Measurements from ENCODE around the gene KRTAP4-4. TPM values are rescaled to one million over a fixed set of nuclear protein-coding genes. Genes with fewer than 3 reads are reported as not detected.
"Not testable (repeated sequence)": the region's sequence is repeated elsewhere in the genome, so short reads cannot be mapped to it uniquely, and the experiment has no call there.

The KRTAP4-4 gene
- total and polyA plus RNA-seq, 3 experiments from 2014 or later = not detected

DNA sequence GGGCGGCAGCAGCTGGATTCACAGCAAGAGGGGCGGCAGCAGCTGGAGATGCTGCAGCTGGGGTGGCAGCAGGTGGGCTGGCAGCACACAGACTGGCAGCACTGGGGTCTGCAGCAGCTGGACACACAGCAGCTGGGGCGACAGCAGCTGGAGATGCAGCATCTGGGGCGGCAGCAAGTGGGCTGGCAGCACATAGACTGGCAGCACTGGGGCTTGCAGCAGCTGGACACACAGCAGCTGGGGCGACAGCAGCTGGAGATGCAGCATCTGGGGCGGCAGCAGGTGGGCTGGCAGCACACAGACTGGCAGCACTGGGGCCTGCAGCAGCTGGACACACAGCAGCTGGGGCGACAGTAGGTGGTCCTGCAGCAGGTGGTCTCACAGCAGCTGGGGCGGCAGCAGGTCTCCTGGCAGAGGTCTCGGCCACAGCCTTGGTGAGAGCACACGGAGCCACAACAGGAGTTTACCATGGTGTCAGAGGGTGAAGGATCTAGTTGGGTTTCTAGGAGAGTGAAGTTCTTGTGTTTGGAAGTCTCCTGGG, 42.6 kb downstream of the KRTAP4-4 start, which contains the start of gene KRTAP4-11:
Gene KRTAP4-11 (minus strand): TSS at position 528 of the 541 bp plus-strand sequence. CDS start 58 bp downstream, at position 470.
- CTCF ChIA-PET = not testable (repeated sequence)

DNA sequence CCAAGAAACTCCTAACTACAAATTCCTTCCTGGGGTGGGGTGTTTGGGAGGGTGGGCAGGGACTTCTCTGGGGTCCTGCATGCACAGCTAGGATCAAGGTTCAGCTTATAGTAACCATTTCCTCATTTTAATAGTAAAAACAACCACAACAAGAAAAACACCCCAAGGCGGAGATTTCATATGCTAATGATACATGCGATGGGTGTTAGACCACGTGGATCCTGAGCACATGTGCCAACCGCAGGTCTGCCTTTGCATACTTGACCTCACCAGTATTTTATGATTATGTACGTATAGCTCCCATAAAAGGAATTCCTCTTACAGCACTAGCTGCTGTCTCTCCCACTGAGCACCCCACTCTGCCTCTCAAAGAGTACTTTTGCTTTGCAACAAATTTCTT, 44.3 kb downstream of the KRTAP4-4 start:
- Mint-ChIP-seq H3K4me1 (peaks cover 12 to 20% (median 15%) of the 10 kb centered on the region in 3 donors), H3K27ac (peak overlapping the region in 1 of 8 donors; percentile 38), H3K36me3 (peaks cover 0 to 10% (median 0%) of the 10 kb centered on the region in 3 donors), H3K27me3 (peaks cover 5 to 49% of the 10 kb centered on the region in 2 donors), H3K9me3 (peaks cover 0 to 2% (median 0%) of the 10 kb centered on the region in 5 donors), H3K4me3 (no peak overlapping the region)
- POLR2A ChIA-PET = no interaction called here
- Histone ChIP-seq H3K27me3 (ENCODE audit: insufficient read depth, low read length, poor library complexity, severe bottlenecking) (no peaks in the 10 kb centered on the region), H3K4me3 (ENCODE audit: low read length) (no peak overlapping the region), H3K27ac (ENCODE audit: low read depth, low read length) (no peak overlapping the region), H3K36me3 (ENCODE audit: insufficient read depth, low read length) (no peaks in the 10 kb centered on the region), H3K9me3 (ENCODE audit: low read length) (no peaks in the 10 kb centered on the region), H3K4me1 (ENCODE audit: insufficient read depth, low read length) (peaks cover 15% of the 10 kb centered on the region)
- CTCF ChIA-PET = no interaction called here
- no peak for DNase-seq

More for the DNA sequence above, 42.6 kb downstream of the KRTAP4-4 start, which contains the start of gene KRTAP4-11:
- not testable (repeated sequence) for H3K27ac Mint-ChIP-seq; H3K36me3 Mint-ChIP-seq; H3K36me3 ChIP-seq (ENCODE audit: insufficient read depth, low read length); H3K27ac ChIP-seq (ENCODE audit: low read depth, low read length); DNase-seq; H3K4me3 ChIP-seq (ENCODE audit: low read length); H3K4me3 Mint-ChIP-seq; H3K9me3 ChIP-seq (ENCODE audit: low read length); H3K27me3 ChIP-seq (ENCODE audit: insufficient read depth, low read length, poor library complexity, severe bottlenecking); H3K9me3 Mint-ChIP-seq
- Mint-ChIP-seq H3K27me3 (peaks cover 5 to 54% of the 10 kb centered on the region in 2 donors), H3K4me1 (peaks cover 12 to 24% (median 17%) of the 10 kb centered on the region in 3 donors)
- peaks cover 17% of the 10 kb centered on the region for H3K4me1 ChIP-seq (ENCODE audit: insufficient read depth, low read length)
- POLR2A ChIA-PET = interaction anchor here (0.6 kb wide), 1 partner anchor 34 kb away, joined by 3 read pairs; the partner anchor contains the start of gene KRTAP4-7

DNA sequence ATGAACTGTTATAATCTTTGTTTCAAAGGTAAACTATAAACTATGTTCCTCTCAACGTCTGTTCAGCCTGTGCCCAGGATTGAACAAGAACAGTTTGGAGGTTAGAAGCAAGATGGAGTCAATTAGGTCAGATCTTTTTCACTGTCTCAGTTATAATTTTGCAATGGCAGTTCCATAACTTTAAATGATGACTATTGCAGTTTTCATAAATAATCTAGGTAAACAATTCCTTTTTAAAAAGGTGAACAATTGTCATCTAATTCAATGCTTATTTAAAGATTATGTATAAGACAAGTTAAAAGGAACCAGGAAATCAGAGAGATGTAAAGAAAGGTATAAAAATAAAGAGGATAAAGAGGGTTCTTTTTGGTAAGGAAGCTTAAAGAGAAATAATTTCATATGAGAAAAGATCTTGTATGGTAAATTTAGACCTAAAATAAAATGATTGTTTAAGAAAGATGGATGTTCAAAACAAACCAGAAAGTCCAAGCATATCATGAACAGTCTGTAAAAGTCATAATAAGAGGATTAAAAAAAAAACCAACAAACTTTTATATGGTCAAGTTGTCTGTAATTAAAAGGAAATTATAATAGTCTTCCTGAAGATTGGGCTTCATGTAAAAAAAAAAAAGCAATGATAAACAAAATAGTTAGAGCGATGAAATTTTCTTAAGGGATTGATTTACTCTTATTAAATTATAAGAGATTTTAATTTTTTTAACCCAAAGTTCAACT, 49.2 kb downstream of the KRTAP4-4 start:
- ChIA-PET CTCF (no interaction called here), POLR2A (no interaction called here)
- Mint-ChIP-seq H3K9me3 (peaks cover 0 to 5% (median 0%) of the 10 kb centered on the region in 5 donors), H3K27ac (no peak overlapping the region), H3K27me3 (peaks cover 4 to 57% of the 10 kb centered on the region in 2 donors), H3K4me3 (no peak overlapping the region), H3K36me3 (peaks cover 0 to 9% (median 0%) of the 10 kb centered on the region in 3 donors), H3K4me1 (peaks cover 0 to 6% (median 4%) of the 10 kb centered on the region in 3 donors)
- Histone ChIP-seq H3K27ac (ENCODE audit: low read depth, low read length) (no peak overlapping the region), H3K36me3 (ENCODE audit: insufficient read depth, low read length) (no peaks in the 10 kb centered on the region), H3K4me3 (ENCODE audit: low read length) (no peak overlapping the region), H3K4me1 (ENCODE audit: insufficient read depth, low read length) (no peaks in the 10 kb centered on the region), H3K27me3 (ENCODE audit: insufficient read depth, low read length, poor library complexity, severe bottlenecking) (no peaks in the 10 kb centered on the region), H3K9me3 (ENCODE audit: low read length) (no peaks in the 10 kb centered on the region)
- no peak for DNase-seq

Other genes starting within 250 kb of the KRTAP4-4 start
Only the 30 nearest of the 40 such genes appear.
- not detected for gene KRTAP3-1, start 151.6 kb downstream of the KRTAP4-4 start, total RNA-seq
- gene KRTAP3-1, start 151.6 kb downstream of the KRTAP4-4 start, polyA plus RNA-seq = not detected
- not detected for gene KRTAP1-5, start 133.5 kb downstream of the KRTAP4-4 start, total RNA-seq
- gene KRTAP1-5, start 133.5 kb downstream of the KRTAP4-4 start, polyA plus RNA-seq = not detected
- gene KRTAP1-4, start 130.6 kb downstream of the KRTAP4-4 start, total RNA-seq = not detected
- not detected for gene KRTAP1-4, start 130.6 kb downstream of the KRTAP4-4 start, polyA plus RNA-seq
- not detected for gene KRTAP1-3, start 125.9 kb downstream of the KRTAP4-4 start, total RNA-seq
- not detected for gene KRTAP1-3, start 125.9 kb downstream of the KRTAP4-4 start, polyA plus RNA-seq
- not detected for gene KRTAP1-1, start 119.3 kb downstream of the KRTAP4-4 start, total RNA-seq
- not detected for gene KRTAP1-1, start 119.3 kb downstream of the KRTAP4-4 start, polyA plus RNA-seq
- gene KRTAP2-1, start 113.4 kb downstream of the KRTAP4-4 start, total RNA-seq = not detected
- not detected for gene KRTAP2-1, start 113.4 kb downstream of the KRTAP4-4 start, polyA plus RNA-seq
- gene KRTAP2-2, start 105.5 kb downstream of the KRTAP4-4 start, total RNA-seq = not detected
- gene KRTAP2-2, start 105.5 kb downstream of the KRTAP4-4 start, polyA plus RNA-seq = not detected
- not detected for gene KRTAP2-3, start 100.6 kb downstream of the KRTAP4-4 start, total RNA-seq
- not detected for gene KRTAP2-3, start 100.6 kb downstream of the KRTAP4-4 start, polyA plus RNA-seq
- gene KRTAP2-4, start 94.9 kb downstream of the KRTAP4-4 start, total RNA-seq = not detected
- gene KRTAP2-4, start 94.9 kb downstream of the KRTAP4-4 start, polyA plus RNA-seq = not detected
- not detected for gene KRTAP4-7, start 76.6 kb downstream of the KRTAP4-4 start, total RNA-seq
- not detected for gene KRTAP4-7, start 76.6 kb downstream of the KRTAP4-4 start, polyA plus RNA-seq
- gene KRTAP4-8, start 62.6 kb downstream of the KRTAP4-4 start, total RNA-seq = not detected
- gene KRTAP4-8, start 62.6 kb downstream of the KRTAP4-4 start, polyA plus RNA-seq = not detected
- gene KRTAP4-16, start 58.5 kb downstream of the KRTAP4-4 start, total RNA-seq = not detected
- gene KRTAP4-16, start 58.5 kb downstream of the KRTAP4-4 start, polyA plus RNA-seq = not detected
- gene KRTAP4-9, start 55.4 kb downstream of the KRTAP4-4 start, total RNA-seq = not detected
- not detected for gene KRTAP4-9, start 55.4 kb downstream of the KRTAP4-4 start, polyA plus RNA-seq
- not detected for gene KRTAP4-11, start 42.4 kb downstream of the KRTAP4-4 start, total RNA-seq
- gene KRTAP4-11, start 42.4 kb downstream of the KRTAP4-4 start, polyA plus RNA-seq = not detected
- gene KRTAP4-12, start 36.6 kb downstream of the KRTAP4-4 start, total RNA-seq = not detected
- not detected for gene KRTAP4-12, start 36.6 kb downstream of the KRTAP4-4 start, polyA plus RNA-seq
- not detected for gene KRTAP4-6, start 20.2 kb downstream of the KRTAP4-4 start, total RNA-seq
- 0.35 TPM for gene KRTAP4-6, start 20.2 kb downstream of the KRTAP4-4 start, polyA plus RNA-seq
- gene KRTAP4-5, start 10.9 kb downstream of the KRTAP4-4 start, total RNA-seq = not detected
- gene KRTAP4-5, start 10.9 kb downstream of the KRTAP4-4 start, polyA plus RNA-seq = not detected
- not detected for gene KRTAP4-3, start 7.5 kb upstream of the KRTAP4-4 start, total RNA-seq
- gene KRTAP4-3, start 7.5 kb upstream of the KRTAP4-4 start, polyA plus RNA-seq = not detected
- gene KRTAP4-2, start 17.5 kb upstream of the KRTAP4-4 start, total RNA-seq = not detected
- gene KRTAP4-2, start 17.5 kb upstream of the KRTAP4-4 start, polyA plus RNA-seq = not detected
- not detected for gene KRTAP4-1, start 24.2 kb upstream of the KRTAP4-4 start, total RNA-seq
- gene KRTAP4-1, start 24.2 kb upstream of the KRTAP4-4 start, polyA plus RNA-seq = not detected
- not detected for gene KRTAP9-1, start 29.1 kb upstream of the KRTAP4-4 start, total RNA-seq
- not detected for gene KRTAP9-1, start 29.1 kb upstream of the KRTAP4-4 start, polyA plus RNA-seq
- not detected for gene KRTAP9-2, start 65.9 kb upstream of the KRTAP4-4 start, total RNA-seq
- not detected for gene KRTAP9-2, start 65.9 kb upstream of the KRTAP4-4 start, polyA plus RNA-seq
- gene KRTAP9-3, start 71.7 kb upstream of the KRTAP4-4 start, total RNA-seq = not detected
- gene KRTAP9-3, start 71.7 kb upstream of the KRTAP4-4 start, polyA plus RNA-seq = not detected
- not detected for gene KRTAP9-8, start 77.3 kb upstream of the KRTAP4-4 start, total RNA-seq
- not detected for gene KRTAP9-8, start 77.3 kb upstream of the KRTAP4-4 start, polyA plus RNA-seq
- gene KRTAP9-4, start 88.9 kb upstream of the KRTAP4-4 start, total RNA-seq = not detected
- gene KRTAP9-4, start 88.9 kb upstream of the KRTAP4-4 start, polyA plus RNA-seq = not detected
- not detected for gene KRTAP9-9, start 94.6 kb upstream of the KRTAP4-4 start, total RNA-seq
- gene KRTAP9-9, start 94.6 kb upstream of the KRTAP4-4 start, polyA plus RNA-seq = not detected
- not detected for gene KRTAP9-6, start 104.6 kb upstream of the KRTAP4-4 start, total RNA-seq
- gene KRTAP9-6, start 104.6 kb upstream of the KRTAP4-4 start, polyA plus RNA-seq = not detected
- not detected for gene KRTAP9-7, start 115.0 kb upstream of the KRTAP4-4 start, total RNA-seq
- gene KRTAP9-7, start 115.0 kb upstream of the KRTAP4-4 start, polyA plus RNA-seq = not detected
- not detected for gene KRTAP29-1, start 142.1 kb upstream of the KRTAP4-4 start, total RNA-seq
- 0.22 TPM for gene KRTAP29-1, start 142.1 kb upstream of the KRTAP4-4 start, polyA plus RNA-seq
- gene KRTAP16-1, start 148.6 kb upstream of the KRTAP4-4 start, total RNA-seq = not detected
- 0.58 TPM for gene KRTAP16-1, start 148.6 kb upstream of the KRTAP4-4 start, polyA plus RNA-seq